ENCODE results near the gene ZNF592. TPM values are rescaled to one million over a fixed set of nuclear protein-coding genes. Genes with fewer than 3 reads are reported as not detected.
A peak's percentile ranks its signal among the peaks of the same experiment; 100 is the strongest.

ZNF592 gene
- total and polyA plus RNA-seq, 9 of the 15 experiments (the other 6 are each of a cell fraction or from before 2014, with no cell fraction given): 0.88 to 23.8 (median 7.4) TPM

GRCh38 chr15:84740691-84741090 lies 7.7 kb upstream of the ZNF592 start (continued):
- TF ChIP-seq ZFP1 (CRISPR knock-in tag; IDR thresholded peaks at IDR 0.05): no peak
- no peak for TF ChIP-seq KDM5B (IDR thresholded peaks at IDR 0.05; ENCODE audit: insufficient replicate concordance, low read depth, low read length)

GRCh38 chr15:84741121-84741520 lies 7.3 kb upstream of the ZNF592 start:
- ATAC-seq (peak; percentile 57), FAIRE-seq (peak; percentile 69), DNase-seq (ENCODE audit: extremely low read depth in 1 of 4, low spot score in 3 of 4) (no peak)
- no peaks in the 10 kb centered on the region for H3K9me3 ChIP-seq (replicated peaks; ENCODE audit: control insufficient read depth, insufficient read depth, low read depth, low read length)
- H3K4me1 ChIP-seq (replicated peaks in 1 of 2; ENCODE audit: control insufficient read depth in 2 of 2, insufficient read depth in 2 of 2, low read length in 2 of 2): no peaks in the 10 kb centered on the region; a peak in 1 of 5 replicates
- H4K20me1 ChIP-seq (replicated peaks; ENCODE audit: control insufficient read depth, insufficient read depth, low read length): no peaks in the 10 kb centered on the region
- no peak overlapping the region for H3K4me3 ChIP-seq
- H3K4me2 ChIP-seq (ENCODE audit: insufficient read depth, low read length): no peak overlapping the region
- H2AFZ ChIP-seq (ENCODE audit: low read depth, low read length): peak overlapping the region; percentile 34; the same call in 1 of the 2 replicates
- intact Hi-C loops (cut with micrococcal nuclease) (no loop called here), in situ Hi-C loops (cut with MboI) (no loop called here)
- no peaks in the 10 kb centered on the region for H3K9me1 ChIP-seq (ENCODE audit: control insufficient read depth, insufficient read depth, low read length)
- no peaks in the 10 kb centered on the region for H3K36me3 ChIP-seq (ENCODE audit: control insufficient read depth, insufficient read depth, low read length)
- H3K9ac ChIP-seq (ENCODE audit: insufficient read depth in 1 of 2, low read depth in 2 of 2, low read length in 2 of 2): no peak overlapping the region; a peak in 1 of 4 replicates
- WGBS (ENCODE audit: insufficient coverage, low coverage, missing lambda C conversion rate): 27% methylated on average over 2 of the region's 2 CpGs
- CTCF ChIA-PET (ENCODE audit: low intra/inter-chr PET ratio): no interaction called here
- no peaks in the 10 kb centered on the region for H3K79me2 ChIP-seq (ENCODE audit: control insufficient read depth, insufficient read depth, low read length)
- BruUV-seq (replicated peaks): no TSS peak
- H3K27me3 ChIP-seq (ENCODE audit: control insufficient read depth in 2 of 2, insufficient read depth in 2 of 2, low read length in 2 of 2): no peaks in the 10 kb centered on the region
- POLR2A ChIA-PET: interaction anchor here (0.7 to 1.2 kb wide), 4 partner anchors 8 to 187 kb away, joined by 3 to 4 read pairs (median 4); no protein-coding TSS in a partner anchor
- no peak overlapping the region for H3K27ac ChIP-seq (ENCODE audit: extremely low read depth, low read depth, low read length)
- TF ChIP-seq FOXM1 (IDR thresholded peaks at IDR 0.05; ENCODE audit: low read depth): no peak
- no peak for TF ChIP-seq FOXM1 (CRISPR knock-in tag; IDR thresholded peaks at IDR 0.05; ENCODE audit: low read depth)
- no peak for TF ChIP-seq L3MBTL2 (IDR thresholded peaks at IDR 0.05)
- TF ChIP-seq ZZZ3 (IDR thresholded peaks at IDR 0.05): no peak
- TF ChIP-seq ELK3 (CRISPR knock-in tag; IDR thresholded peaks at IDR 0.05): no peak
- TF ChIP-seq HNRNPLL (IDR thresholded peaks at IDR 0.05; ENCODE audit: low read depth, low read length, poor library complexity, severe bottlenecking): no peak
- TF ChIP-seq TAF1 (IDR thresholded peaks at IDR 0.05; ENCODE audit: control insufficient read depth, extremely low read depth, insufficient read depth, low read length, severe bottlenecking): no peak
- TF ChIP-seq HOMEZ (CRISPR knock-in tag; IDR thresholded peaks at IDR 0.05): no peak
- no peak for TF ChIP-seq THRAP3 (IDR thresholded peaks at IDR 0.05; ENCODE audit: borderline replicate concordance)
- no peak for TF ChIP-seq GTF2B (IDR thresholded peaks at IDR 0.05; ENCODE audit: extremely low read depth, insufficient read length)
- TF ChIP-seq NR0B1 (IDR thresholded peaks at IDR 0.05; ENCODE audit: partially characterized antibody): no peak
- no peak for TF ChIP-seq SMAD1 (IDR thresholded peaks at IDR 0.05; ENCODE audit: low read depth, low read length, partially characterized antibody)
- no peak for TF ChIP-seq ZNF140 (CRISPR knock-in tag; IDR thresholded peaks at IDR 0.05)

All from K562 (cell line).